TTC549 (cell line): Measurements from ENCODE around the gene KRTAP20-2.

Experiments used
- FAIRE-seq: peaks from 2 replicates; lab custom pipeline; 2012; peaks lifted over from hg19 to GRCh38; lab: Jason Lieb, UNC

KRTAP20-2 gene

DNA sequence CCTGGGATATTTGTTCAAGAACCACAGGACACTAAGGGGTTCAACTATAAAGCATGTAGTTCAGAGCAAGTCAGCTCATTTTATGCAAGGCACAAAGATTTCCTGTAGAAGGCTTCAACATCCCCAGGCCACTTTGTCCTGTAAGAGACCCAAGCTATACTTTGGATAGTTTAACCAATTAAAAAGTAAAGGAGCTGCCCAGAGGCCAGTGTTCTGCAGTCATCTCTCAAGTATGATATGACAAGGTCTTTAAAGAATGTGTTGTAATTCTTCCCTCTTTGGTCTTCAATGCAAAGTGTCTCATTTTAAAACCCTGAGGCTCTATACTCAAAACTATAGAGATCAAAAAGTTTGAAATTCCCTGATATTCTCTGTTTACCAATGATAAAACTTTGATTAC is 41.7 kb downstream of the KRTAP20-2 start:
- FAIRE-seq: no peak

- no peak for FAIRE-seq
Measured at GRCh38 chr21:30680586-30680985, 45.6 kb downstream of the KRTAP20-2 start.

GRCh38 chr21:30684506-30684905 is 49.5 kb downstream of the KRTAP20-2 start:
- no peak for FAIRE-seq
